GM20431 (cell line): ENCODE data around the gene UVSSA.
"Not testable (repeated sequence)": the region's sequence is repeated elsewhere in the genome, so short reads cannot be mapped to it uniquely, and the experiment has no call there.

ENCODE experiments used
- in situ Hi-C: fragments of 300-500 bp; cut with MseI, MboI; formaldehyde crosslinking; loops from one replicate; pipeline ENCODE4 v1.15.0; 2020; ENCODE audit warnings: low sequenced_read_pairs; ENCODE audit not compliant: unreplicated experiment

The UVSSA gene

DNA sequence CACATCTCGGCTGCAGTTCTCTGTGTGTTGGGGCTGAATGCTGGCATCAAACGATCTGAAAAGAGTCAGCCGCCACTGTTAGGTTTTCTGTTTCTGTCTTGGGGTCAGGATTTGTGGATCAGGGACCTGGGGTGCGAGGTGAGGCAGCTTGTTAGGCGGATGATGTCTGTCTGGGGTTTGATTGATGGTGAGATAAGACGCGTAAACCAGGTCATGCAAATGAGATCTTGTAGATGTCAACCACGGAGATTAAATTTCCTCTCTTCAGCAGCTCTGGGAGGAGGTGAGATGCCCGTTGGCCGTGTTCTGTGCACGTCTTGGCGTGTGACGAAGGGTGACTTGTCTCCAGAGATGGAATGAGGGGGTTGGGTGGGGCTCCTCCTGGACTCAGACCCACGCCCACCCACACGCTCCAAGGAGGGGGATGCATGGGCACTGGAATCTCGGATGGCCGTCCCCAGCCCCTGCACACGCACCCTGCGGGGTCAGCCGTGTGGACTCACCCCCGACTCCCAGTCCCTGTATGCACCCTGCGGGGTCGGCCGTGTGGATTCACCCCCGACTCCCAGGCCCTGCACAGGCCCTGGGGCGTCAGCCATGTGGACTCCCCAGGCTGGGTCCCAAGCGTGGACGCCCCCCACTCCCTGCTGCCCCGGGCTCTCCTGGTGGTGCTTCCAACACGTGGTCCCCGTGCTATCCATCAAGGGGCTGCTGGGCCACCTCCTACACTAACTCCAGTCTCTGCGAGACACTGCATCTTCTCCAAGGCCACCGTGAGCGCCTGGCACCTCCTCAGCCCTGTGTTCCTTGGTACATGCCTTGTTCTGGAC lies 16.0 kb upstream of the UVSSA start:
- in situ Hi-C loops, result no loop called here

- in situ Hi-C loops, result no loop called here
These were observed 15.2 kb upstream of the UVSSA start for GRCh38 chr4:1331591-1332353.

GRCh38 chr4:1332686-1333085 lies 14.3 kb upstream of the UVSSA start:
- in situ Hi-C loops, result no loop called here

DNA sequence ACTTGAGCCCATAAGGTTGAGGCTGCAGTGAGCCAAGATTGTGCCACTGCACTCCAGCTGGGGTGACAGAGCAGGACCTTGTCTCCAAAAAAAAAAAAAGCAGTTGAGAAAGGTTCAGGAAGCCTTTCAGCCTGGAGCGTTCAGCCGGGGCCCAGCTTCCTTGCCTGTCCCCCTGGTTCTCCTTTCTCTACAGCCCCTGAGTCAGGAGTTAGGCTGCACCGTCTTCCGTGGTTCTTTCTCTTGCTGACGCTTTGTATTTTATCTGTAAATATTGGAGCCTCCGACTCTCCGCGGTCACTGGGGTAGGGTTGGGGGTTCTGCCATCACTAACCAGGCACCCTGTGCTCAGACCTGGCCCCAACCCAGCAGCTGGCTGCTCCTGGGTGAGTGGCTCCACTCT lies 13.8 kb upstream of the UVSSA start:
- in situ Hi-C loops, result no loop called here

- in situ Hi-C loops, result not testable (repeated sequence)
These were observed 13.0 kb upstream of the UVSSA start for GRCh38 chr4:1333851-1334578.

DNA sequence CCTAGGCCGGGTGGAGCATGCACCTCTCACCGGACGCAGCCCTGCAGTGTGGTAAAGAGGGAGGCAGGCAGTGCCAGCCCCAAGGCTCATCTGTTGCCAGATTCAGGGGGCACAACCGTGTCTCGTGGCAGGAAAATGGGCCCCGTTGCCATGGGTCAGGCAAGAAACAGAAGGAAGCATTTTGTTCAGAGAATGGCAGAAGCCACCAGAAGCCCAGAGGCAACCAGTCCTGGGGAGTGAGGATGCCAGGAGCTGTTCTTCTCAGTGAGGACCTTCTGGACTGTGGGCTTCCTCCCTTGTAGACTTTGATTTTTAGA lies 12.5 kb upstream of the UVSSA start:
- in situ Hi-C loops, result no loop called here

- in situ Hi-C loops, result not testable (repeated sequence)
These were observed 11.7 kb upstream of the UVSSA start for GRCh38 chr4:1335193-1335883.

- in situ Hi-C loops, result no loop called here
These were observed 10.9 kb upstream of the UVSSA start for GRCh38 chr4:1336088-1336491.

GRCh38 chr4:1337376-1337831 lies 9.6 kb upstream of the UVSSA start:
- in situ Hi-C loops, result no loop called here

- in situ Hi-C loops, result no loop called here
These were observed 8.9 kb upstream of the UVSSA start for GRCh38 chr4:1337951-1338751.

DNA sequence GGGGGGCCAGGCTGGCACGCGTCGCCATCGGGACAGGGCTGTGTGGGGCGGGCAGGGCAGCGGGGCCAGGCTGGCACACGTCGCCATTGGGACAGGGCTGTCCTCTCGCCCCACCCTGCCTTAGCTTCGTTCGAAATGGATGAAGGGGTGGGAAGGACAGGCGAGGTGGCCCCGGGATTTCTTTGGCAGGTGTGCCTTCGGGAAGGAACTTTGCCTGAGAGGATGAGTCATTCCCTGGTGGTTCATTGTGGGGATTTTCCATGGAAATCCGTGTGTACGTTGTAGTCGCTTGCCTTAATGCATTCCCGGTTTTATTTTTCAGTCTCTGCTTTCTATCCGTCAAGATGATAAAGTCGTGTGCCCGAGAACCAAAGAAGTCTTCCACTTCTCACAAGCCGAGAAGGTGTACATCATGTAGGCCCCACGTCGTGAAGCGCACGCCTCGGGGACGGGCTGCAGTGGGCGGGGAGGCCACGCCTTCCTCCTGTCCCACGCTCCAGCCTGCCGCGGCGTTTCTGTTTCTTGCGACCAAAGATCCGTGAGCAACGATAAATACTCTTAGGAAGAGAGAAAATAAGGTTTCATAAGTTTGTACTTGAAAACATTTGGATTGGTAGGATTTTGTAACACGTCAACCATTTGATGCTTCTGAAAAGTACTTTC lies 8.1 kb upstream of the UVSSA start:
- in situ Hi-C loops, result no loop called here

DNA sequence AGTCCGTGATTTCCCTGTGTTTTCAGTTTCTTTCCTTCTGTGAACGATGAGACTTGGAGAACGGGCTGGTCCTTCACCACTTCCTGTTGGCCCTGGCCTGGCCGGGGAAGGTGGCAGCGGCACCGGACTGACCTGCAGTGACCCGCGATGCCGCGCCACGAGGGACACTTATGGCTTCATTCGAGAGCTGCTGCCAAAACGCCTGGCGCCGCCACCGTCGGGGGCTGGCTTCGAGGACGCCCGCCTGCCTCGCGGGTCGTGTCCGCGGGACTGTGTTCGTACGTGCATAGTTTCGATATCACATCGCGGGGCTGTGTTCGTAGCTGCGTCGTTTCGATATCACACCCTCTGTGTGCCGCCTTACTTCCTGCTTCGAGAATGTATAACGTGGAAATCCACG lies 7.5 kb upstream of the UVSSA start:
- in situ Hi-C loops, result no loop called here

GRCh38 chr4:1340181-1340747 lies 6.7 kb upstream of the UVSSA start:
- in situ Hi-C loops, result no loop called here

GRCh38 chr4:1340861-1341260 lies 6.1 kb upstream of the UVSSA start:
- in situ Hi-C loops, result no loop called here

DNA sequence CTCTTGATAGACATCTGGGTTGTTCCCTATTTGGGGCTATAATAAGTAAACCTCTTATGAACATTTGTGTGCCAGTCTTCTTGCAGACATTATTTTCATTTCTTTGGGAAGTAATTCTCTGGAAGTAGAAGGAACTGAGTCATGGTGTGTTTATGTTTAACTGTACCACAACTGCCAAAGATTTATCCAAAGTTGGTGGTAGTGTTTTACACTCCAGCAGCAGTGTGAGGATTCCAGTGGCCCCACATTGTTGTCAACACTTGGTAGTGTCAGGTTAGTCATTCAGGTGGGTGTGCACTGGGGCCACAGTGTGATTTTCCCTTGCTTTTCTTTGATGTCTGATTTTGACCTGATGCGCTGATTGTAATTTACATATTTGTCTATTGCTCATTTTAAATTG lies 5.0 kb upstream of the UVSSA start:
- in situ Hi-C loops, result no loop called here

DNA sequence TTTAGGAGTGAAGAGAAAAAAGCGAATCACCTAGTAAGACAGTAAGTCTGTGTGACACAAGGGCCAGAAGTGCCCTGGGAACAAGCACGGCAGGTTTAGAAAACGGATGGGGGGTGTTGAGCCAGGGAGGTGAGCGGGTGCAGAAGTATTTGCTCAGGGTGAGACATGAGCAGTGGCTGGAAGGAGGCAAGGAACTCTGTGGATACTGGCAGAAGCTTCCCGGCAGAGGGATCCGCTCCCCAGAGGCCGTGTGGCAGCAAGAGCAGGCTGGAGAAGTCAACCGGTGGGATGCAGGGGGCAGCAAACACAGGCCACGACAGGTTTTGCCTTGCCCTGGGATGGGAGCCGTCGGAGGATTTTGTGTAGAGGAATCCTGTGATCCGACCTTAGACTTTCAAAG lies 2.3 kb upstream of the UVSSA start:
- in situ Hi-C loops, result no loop called here

DNA sequence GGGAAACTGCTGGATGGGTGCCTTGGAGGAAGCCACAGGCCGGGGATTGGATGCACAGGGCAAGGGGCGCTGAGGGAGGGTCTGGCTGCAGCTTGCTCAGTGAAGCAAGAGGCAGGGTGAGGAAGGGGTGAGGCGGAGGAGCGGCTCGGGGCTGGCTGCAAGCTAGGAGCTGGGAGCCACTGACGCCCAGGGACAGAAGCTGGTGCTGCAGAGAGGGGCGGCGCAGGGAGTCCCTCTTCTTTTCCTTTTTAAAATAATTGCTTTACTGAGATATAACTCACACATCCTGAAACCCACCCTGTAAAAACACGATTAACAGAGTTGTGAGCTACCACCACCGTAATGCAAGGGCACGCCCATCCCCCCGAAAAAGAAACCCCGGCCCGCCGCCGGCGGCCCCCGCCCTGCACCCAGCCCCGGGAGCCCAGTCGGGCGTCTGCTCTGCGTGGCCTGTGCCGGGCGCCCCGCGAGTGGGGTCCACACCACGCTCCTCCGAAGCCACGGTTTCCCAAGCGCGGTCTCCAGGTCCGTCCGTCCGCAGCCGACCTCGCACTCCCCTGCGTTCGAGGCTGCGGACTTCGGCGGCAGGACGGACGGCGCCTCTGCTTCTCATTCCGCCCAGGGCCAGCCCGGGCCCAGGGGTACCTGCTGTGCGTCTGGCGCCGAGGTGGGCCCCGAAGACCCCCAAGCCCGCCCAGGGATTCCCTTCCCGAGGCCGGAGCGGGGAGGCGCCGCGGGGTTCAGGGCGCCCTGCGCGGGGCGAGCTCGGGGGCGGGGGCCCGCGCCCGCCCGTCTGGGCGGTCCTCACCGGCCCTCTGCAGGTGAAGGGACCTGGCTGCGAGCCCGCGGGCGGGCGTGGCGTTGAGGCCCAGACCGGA lies 866 bp upstream of the UVSSA start:
- in situ Hi-C loops, result no loop called here

- in situ Hi-C loops, result no loop called here
These were observed 429 bp downstream of the UVSSA start for GRCh38 chr4:1347410-1347864.
